ENCODE measurements around the gene OTOGL.

GRCh38 chr12:80219345-80219744 lies 120.0 kb downstream of the OTOGL start:
- TF ChIP-seq, protein P1, sequence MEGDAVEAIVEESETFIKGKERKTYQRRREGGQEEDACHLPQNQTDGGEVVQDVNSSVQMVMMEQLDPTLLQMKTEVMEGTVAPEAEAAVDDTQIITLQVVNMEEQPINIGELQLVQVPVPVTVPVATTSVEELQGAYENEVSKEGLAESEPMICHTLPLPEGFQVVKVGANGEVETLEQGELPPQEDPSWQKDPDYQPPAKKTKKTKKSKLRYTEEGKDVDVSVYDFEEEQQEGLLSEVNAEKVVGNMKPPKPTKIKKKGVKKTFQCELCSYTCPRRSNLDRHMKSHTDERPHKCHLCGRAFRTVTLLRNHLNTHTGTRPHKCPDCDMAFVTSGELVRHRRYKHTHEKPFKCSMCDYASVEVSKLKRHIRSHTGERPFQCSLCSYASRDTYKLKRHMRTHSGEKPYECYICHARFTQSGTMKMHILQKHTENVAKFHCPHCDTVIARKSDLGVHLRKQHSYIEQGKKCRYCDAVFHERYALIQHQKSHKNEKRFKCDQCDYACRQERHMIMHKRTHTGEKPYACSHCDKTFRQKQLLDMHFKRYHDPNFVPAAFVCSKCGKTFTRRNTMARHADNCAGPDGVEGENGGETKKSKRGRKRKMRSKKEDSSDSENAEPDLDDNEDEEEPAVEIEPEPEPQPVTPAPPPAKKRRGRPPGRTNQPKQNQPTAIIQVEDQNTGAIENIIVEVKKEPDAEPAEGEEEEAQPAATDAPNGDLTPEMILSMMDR (IDR thresholded peaks at IDR 0.05; ENCODE audit: insufficient read depth, low read length): no peak
- TF ChIP-seq GABPA (IDR thresholded peaks at IDR 0.05; ENCODE audit: low read depth): no peak
- no peak for TF ChIP-seq POLR2AphosphoS5 (IDR thresholded peaks at IDR 0.05; ENCODE audit: low read depth)
- TF ChIP-seq REST (IDR thresholded peaks at IDR 0.05; ENCODE audit: insufficient replicate concordance, low read depth): no peak
- no peak for TF ChIP-seq SPI1 (IDR thresholded peaks at IDR 0.05; ENCODE audit: borderline replicate concordance, low read depth)
